AG09309 (cell line): ENCODE results near the gene LRP1B.

Experiments used
- DNase-seq: peaks from one replicate; pipeline ENCODE4 v3.0.0-alpha.2; 2010; ENCODE audit warnings: low read depth
- H3K4me3 ChIP-seq: 2 replicates; pipeline ENCODE4 v1.5.1; 2011; ENCODE audit warnings: mild to moderate bottlenecking, low read depth, low read length, moderate library complexity; ENCODE audit not compliant: control insufficient read depth
- TF ChIP-seq, protein P1 (sequence below): IDR thresholded peaks from 2 replicates; pipeline ENCODE4 v1.5.1; 2011; ENCODE audit warnings: mild to moderate bottlenecking, low read depth, low read length, inconsistent platforms; ENCODE audit not compliant: insufficient read depth, control insufficient read depth; ENCODE audit errors: missing control alignments

LRP1B gene

DNA sequence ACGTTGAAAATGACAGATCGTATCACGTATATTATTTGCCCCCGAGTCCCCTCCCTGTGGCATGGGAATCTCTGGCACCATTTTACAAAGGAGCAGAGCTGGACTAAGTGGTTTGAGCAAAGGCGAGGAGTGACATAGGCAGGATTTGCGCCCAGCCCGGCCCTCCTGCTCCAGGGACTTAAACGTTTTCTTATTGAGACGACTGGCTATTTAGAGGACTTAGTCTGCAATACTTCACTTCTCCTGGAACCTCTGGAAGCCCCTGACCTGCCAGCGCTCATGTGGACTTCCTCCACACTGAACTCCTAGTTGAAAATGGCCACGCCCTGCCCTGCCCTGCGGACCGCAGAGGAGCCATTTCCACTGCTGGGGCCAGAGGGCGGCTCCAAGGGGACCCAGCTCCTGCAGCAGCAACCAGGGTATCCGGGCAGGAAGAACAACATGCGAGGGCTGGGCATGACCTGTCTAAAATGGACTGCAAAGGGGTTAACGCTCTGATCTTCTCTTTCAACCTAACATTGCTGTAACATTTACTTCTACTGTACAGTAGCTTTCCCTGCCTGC is 690.7 kb downstream of the LRP1B start:
- DNase-seq = no peak
- TF ChIP-seq, protein P1, sequence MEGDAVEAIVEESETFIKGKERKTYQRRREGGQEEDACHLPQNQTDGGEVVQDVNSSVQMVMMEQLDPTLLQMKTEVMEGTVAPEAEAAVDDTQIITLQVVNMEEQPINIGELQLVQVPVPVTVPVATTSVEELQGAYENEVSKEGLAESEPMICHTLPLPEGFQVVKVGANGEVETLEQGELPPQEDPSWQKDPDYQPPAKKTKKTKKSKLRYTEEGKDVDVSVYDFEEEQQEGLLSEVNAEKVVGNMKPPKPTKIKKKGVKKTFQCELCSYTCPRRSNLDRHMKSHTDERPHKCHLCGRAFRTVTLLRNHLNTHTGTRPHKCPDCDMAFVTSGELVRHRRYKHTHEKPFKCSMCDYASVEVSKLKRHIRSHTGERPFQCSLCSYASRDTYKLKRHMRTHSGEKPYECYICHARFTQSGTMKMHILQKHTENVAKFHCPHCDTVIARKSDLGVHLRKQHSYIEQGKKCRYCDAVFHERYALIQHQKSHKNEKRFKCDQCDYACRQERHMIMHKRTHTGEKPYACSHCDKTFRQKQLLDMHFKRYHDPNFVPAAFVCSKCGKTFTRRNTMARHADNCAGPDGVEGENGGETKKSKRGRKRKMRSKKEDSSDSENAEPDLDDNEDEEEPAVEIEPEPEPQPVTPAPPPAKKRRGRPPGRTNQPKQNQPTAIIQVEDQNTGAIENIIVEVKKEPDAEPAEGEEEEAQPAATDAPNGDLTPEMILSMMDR = no peak
- no peak overlapping the region for H3K4me3 ChIP-seq

DNA sequence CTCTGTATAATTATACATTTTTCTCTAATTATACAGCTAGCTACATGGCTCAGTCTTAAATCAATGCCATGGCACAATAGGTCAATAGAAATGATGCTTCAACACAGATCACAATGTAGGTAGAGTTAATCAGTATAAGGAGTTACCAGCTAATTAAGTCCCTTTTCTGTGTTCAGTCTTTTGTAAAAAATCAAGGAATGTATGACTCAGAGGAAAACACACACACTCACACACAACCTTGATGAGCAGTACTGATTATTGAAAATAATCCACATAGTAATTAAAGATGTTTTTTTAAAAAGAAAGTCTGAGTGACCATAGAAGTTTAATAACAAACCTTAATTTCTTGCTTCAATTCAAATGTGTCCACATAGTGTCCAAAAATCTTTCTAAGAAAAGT is 691.3 kb downstream of the LRP1B start:
- TF ChIP-seq, protein P1 = no peak
- no peak overlapping the region for H3K4me3 ChIP-seq
- DNase-seq = no peak

DNA sequence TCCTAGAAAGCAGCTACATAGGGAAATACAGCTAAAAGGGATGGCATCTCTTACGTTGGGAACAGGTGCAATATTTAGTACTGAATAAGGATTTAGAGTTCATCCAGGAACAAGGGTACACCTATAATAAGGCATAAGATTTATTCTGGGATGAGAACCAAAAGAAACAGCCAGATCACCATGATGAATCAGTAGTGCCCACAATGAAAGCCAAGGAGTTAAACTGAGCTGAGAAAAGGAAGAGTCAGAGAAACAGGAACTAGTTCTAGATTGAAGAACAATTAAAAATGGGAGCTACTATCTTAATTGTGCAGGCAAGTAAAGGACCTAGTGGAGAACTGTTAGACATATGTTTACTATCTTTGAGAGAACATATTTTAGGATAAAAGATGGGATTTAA is 692.3 kb downstream of the LRP1B start:
- DNase-seq = no peak
- TF ChIP-seq, protein P1 = no peak
- no peak overlapping the region for H3K4me3 ChIP-seq

DNA sequence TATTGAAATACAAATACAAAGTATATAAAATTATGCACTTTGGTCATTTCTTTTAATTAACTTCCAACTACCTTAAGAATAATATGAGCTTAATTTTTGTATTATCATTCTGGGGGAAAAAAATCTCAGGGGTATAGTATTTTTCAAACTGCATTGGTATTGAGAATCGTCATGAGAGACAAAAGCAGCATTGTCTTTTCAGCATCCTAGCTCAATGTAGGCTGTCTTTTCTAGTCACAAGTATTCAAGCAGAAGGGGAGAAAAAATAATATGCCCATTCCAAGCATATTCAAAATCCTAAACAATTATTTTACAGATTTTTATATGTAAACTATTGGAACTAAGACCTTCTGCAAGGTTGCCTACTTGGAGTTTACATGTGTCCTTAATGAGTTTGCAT is 693.3 kb downstream of the LRP1B start:
- DNase-seq = no peak
- TF ChIP-seq, protein P1 = no peak
- H3K4me3 ChIP-seq = no peak overlapping the region

DNA sequence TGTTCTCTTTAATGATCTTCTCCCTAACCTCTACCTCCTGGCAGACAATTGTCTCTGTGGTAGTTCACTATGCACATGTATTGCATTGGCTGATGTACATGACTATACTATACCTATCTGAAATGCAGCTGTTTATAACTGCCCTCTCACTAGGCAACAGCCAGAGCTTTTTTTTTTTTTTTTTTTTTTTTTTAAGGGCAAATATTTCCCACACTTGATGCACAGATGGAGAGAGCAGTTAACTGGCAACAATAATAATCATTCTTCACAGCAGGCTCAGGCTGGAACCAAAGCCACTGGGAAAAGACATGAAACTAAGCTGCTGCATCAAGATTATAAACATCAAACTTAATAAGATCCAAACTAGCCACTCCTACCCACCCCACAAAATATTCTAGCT is 707.7 kb downstream of the LRP1B start:
- no peak overlapping the region for H3K4me3 ChIP-seq
- no peak for DNase-seq
- TF ChIP-seq, protein P1 = no peak

DNA sequence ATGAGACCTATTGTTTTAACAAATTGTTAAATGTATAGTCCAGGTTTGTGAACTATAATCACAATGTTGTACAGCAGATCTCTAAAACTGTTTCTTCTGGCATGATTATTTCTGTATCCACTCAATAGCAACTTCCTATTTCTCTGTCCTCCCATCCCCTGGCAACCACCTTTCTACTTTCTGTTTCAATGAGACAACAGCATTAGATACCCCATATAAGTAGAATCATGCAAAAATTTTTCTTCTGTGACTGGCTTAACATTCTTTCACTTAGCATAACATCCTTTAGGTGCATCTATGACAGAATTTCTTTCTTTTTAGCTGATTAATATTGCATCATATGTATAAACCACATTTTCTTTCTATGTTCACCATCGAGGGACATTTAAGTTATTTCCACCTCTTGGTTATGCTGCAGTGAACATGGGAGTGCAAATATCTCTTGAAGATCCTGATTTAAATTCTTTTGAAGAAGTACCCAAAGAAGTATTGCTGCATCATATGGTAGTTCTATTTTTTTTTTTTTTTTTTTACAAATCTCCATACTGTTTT is 713.5 kb downstream of the LRP1B start:
- no peak overlapping the region for H3K4me3 ChIP-seq
- DNase-seq = no peak
- TF ChIP-seq, protein P1 = no peak
